Osteoblast (primary cell): ENCODE data around the gene PRKCA. TPM values are rescaled to one million over a fixed set of nuclear protein-coding genes. Genes with fewer than 3 reads are reported as not detected.
"Not testable (repeated sequence)": the region's sequence is repeated elsewhere in the genome, so short reads cannot be mapped to it uniquely, and the experiment has no call there.

Source experiments
- DNase-seq: peaks from one replicate; pipeline ENCODE4 v3.0.0; 2011; ENCODE audit warnings: low spot score, mixed read lengths; ENCODE audit not compliant: insufficient read length; ENCODE audit errors: missing footprints
- H2AFZ ChIP-seq: 2 replicates; pipeline ENCODE4 v1.6.0; 2011; ENCODE audit warnings: mild to moderate bottlenecking, low read length
- H3K27ac ChIP-seq: 2 replicates; pipeline ENCODE4 v1.5.1; 2011; ENCODE audit warnings: mild to moderate bottlenecking, low read depth, low read length, moderate library complexity
- H3K27me3 ChIP-seq: 2 replicates; pipeline ENCODE4 v1.6.0; 2012; ENCODE audit warnings: mild to moderate bottlenecking, control low read depth, inconsistent platforms, low read length, moderate library complexity; ENCODE audit not compliant: insufficient read depth
- H3K36me3 ChIP-seq: 2 replicates; pipeline ENCODE4 v1.5.1; 2011; ENCODE audit warnings: mild to moderate bottlenecking, low read length, control low read depth, moderate library complexity; ENCODE audit not compliant: insufficient read depth
- H3K4me1 ChIP-seq: 2 replicates; pipeline ENCODE4 v1.5.1; 2011; ENCODE audit warnings: mild to moderate bottlenecking, low read length, control low read depth, moderate library complexity; ENCODE audit not compliant: insufficient read depth
- H3K4me2 ChIP-seq: 2 replicates; pipeline ENCODE4 v1.6.0; 2011; ENCODE audit warnings: mild to moderate bottlenecking, low read length; ENCODE audit not compliant: insufficient read depth
- H3K4me3 ChIP-seq: fragments of 200-600 bp; sonication (generic); 3 replicates; pipeline ENCODE4 v1.5.1; 2012; ENCODE audit warnings: mild to moderate bottlenecking, low read length, inconsistent platforms; ENCODE audit not compliant: insufficient read depth
- H3K79me2 ChIP-seq: 2 replicates; pipeline ENCODE4 v1.6.0; 2012; ENCODE audit warnings: mild to moderate bottlenecking, low read length, control low read depth, inconsistent platforms; ENCODE audit not compliant: insufficient read depth
- H3K9me3 ChIP-seq: 2 replicates; pipeline ENCODE4 v1.5.1; 2011; ENCODE audit warnings: low read depth, low read length, control low read depth
- H4K20me1 ChIP-seq: 2 replicates; pipeline ENCODE4 v1.6.0; 2012; ENCODE audit warnings: mild to moderate bottlenecking, low read length, control low read depth; ENCODE audit not compliant: insufficient read depth
- total RNA-seq: library from RNA; depleted of rRNA; stranded (reverse); fragments of >200 nt; gene quantifications from 2 replicates; pipeline ENCODE4 v1.2.3, GENCODE V29; 2012
- TF ChIP-seq, protein P1 (sequence below): IDR thresholded peaks from 2 replicates; pipeline ENCODE4 v1.5.1; 2011; ENCODE audit warnings: mild to moderate bottlenecking, low read depth, low read length, moderate library complexity; ENCODE audit errors: extremely low read depth

The PRKCA gene
- total RNA-seq, 1 donor: 46.0 TPM

DNA sequence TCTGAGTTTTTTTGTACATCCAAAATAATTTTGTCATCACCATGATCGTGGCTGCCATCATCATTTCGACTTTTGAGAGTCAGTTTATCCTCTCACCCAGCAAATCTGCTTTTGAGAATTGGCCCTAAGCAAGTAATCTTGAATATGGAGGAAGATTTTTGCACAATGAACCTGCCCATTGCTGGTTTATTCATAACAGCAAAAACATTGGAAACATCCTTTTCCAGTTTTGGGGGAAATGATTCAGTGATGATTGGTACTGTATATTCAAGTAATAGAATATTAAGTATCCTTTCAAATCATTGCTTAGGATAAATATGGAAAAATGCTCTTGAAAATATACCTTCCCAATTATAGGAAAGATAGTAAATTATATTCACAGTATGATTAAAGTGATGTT, 53.1 kb downstream of the PRKCA start:
- Histone ChIP-seq H3K79me2 (peaks cover 77% of the 10 kb centered on the region), H4K20me1 (peaks cover 55% of the 10 kb centered on the region), H3K4me1 (peaks cover 36% of the 10 kb centered on the region), H3K27me3 (no peaks in the 10 kb centered on the region), H3K36me3 (no peaks in the 10 kb centered on the region), H2AFZ (no peak overlapping the region), H3K4me2 (peak overlapping the region; percentile 73), H3K4me3 (no peak overlapping the region), H3K27ac (peak overlapping the region; percentile 80), H3K9me3 (no peaks in the 10 kb centered on the region)
- DNase-seq: no peak
- TF ChIP-seq, protein P1, sequence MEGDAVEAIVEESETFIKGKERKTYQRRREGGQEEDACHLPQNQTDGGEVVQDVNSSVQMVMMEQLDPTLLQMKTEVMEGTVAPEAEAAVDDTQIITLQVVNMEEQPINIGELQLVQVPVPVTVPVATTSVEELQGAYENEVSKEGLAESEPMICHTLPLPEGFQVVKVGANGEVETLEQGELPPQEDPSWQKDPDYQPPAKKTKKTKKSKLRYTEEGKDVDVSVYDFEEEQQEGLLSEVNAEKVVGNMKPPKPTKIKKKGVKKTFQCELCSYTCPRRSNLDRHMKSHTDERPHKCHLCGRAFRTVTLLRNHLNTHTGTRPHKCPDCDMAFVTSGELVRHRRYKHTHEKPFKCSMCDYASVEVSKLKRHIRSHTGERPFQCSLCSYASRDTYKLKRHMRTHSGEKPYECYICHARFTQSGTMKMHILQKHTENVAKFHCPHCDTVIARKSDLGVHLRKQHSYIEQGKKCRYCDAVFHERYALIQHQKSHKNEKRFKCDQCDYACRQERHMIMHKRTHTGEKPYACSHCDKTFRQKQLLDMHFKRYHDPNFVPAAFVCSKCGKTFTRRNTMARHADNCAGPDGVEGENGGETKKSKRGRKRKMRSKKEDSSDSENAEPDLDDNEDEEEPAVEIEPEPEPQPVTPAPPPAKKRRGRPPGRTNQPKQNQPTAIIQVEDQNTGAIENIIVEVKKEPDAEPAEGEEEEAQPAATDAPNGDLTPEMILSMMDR: no peak

DNA sequence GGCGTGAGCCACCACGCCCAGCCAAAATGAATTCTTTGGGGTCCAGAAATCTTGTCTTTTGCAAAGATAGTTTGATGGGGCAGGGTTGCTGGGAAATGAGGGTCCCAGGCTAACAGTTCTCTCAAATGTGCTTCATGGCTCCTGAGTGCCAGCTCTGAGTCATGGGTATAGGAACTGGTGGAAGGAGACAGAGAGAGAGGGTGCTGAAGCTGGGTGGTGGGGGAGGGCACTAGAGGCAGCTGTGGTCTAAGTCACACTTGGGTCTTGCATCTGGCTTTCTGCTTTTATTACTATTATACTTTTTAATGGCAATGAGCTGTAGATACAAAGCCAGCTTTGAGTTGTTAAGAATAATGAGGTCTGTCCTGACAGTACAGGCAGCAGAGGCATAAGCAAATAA, 54.6 kb downstream of the PRKCA start:
- no peak for DNase-seq
- no peaks in the 10 kb centered on the region for H3K36me3 ChIP-seq
- H3K4me2 ChIP-seq: no peak overlapping the region
- H3K4me1 ChIP-seq: peaks cover 36% of the 10 kb centered on the region
- peaks cover 45% of the 10 kb centered on the region for H4K20me1 ChIP-seq
- no peak overlapping the region for H3K27ac ChIP-seq
- no peaks in the 10 kb centered on the region for H3K9me3 ChIP-seq
- H2AFZ ChIP-seq: no peak overlapping the region
- TF ChIP-seq, protein P1: no peak
- H3K27me3 ChIP-seq: no peaks in the 10 kb centered on the region
- peaks cover 76% of the 10 kb centered on the region for H3K79me2 ChIP-seq
- no peak overlapping the region for H3K4me3 ChIP-seq

DNA sequence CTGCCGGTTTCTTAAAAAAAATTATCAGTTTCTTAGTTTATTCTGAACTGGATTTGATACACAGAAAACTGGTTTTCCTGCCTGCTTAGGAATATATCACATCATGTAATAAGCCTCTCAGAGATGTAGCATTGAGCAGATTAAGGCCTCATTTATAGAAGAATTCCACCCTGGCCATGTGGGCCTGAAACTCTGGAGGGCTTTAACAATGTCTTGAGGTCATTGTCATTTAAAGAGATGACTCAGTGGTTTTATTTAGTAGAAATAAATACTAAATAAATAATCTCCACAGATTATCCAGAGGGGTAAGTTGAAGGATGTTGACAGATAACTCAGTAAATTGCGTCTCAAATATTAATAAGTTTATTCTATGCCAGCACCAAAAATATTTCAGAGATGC, 56.9 kb downstream of the PRKCA start:
- Histone ChIP-seq H3K27me3 (no peaks in the 10 kb centered on the region), H3K79me2 (peaks cover 81% of the 10 kb centered on the region), H3K27ac (no peak overlapping the region), H3K4me3 (no peak overlapping the region), H2AFZ (no peak overlapping the region), H3K36me3 (no peaks in the 10 kb centered on the region), H3K4me2 (no peak overlapping the region), H3K4me1 (peaks cover 22% of the 10 kb centered on the region), H3K9me3 (no peaks in the 10 kb centered on the region), H4K20me1 (peaks cover 47% of the 10 kb centered on the region)
- TF ChIP-seq, protein P1: no peak
- DNase-seq: no peak

DNA sequence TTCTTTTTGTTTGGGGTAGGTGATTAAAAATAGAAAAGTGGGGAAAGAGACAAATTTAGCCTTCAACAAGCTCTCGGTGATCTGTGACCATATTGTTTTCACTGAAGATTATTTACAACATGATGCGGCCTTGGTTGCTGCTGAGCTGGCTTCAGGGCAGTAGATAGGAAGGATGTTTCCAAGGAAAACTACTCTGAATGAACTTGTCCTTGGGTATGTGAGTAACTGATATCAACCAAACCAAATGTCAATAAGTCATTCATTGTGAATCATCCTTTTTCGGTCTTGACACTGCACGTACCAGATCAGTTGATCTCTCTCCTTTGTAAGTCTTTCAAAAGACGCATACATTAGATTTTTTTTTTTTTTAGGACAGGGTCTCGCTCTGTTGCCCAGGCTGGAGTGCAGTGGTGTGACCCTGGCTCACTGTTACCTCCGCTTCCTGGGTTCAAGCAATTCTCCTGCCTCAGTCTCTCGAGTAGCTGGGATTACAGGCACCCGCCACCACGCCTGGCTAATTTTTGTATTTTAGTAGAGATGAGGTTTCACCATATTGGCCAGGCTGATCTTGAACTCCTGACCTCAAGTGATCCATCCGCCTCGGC, 58.6 kb downstream of the PRKCA start:
- not testable (repeated sequence) for H2AFZ ChIP-seq, H3K36me3 ChIP-seq, H3K27me3 ChIP-seq, DNase-seq, H3K27ac ChIP-seq, H3K4me3 ChIP-seq, H3K4me1 ChIP-seq, H3K9me3 ChIP-seq, H3K4me2 ChIP-seq
- Histone ChIP-seq H4K20me1 (peaks cover 51% of the 10 kb centered on the region), H3K79me2 (peaks cover 90% of the 10 kb centered on the region)
